RWPE1 (cell line): ENCODE results near the gene CACNA1A.

ENCODE experiments used
- CTCF ChIA-PET: fragments of 350-600 bp; sonication (Branson Sonifier 250); formaldehyde crosslinking; extraction: SDS; loops from one replicate; lab custom pipeline; 2021; lab: Yijun Ruan, JAX
- POLR2A ChIA-PET: fragments of 400-600 bp; formaldehyde crosslinking; extraction: SDS; loops from one replicate; lab custom pipeline; 2020; ENCODE audit warnings: antibody characterized with exemption; ENCODE audit not compliant: low non-redundant PET; lab: Yijun Ruan, JAX
- DNase-seq: peaks from one replicate; pipeline ENCODE4 v3.0.0; 2012; ENCODE audit warnings: low spot score
- H3K27ac ChIP-seq: fragments of 450-650 bp; 2 replicates; pipeline ENCODE4 v1.5.1; 2017
- TF ChIP-seq, protein P1 (sequence below): fragments of 450-650 bp; conservative IDR thresholded peaks from 2 replicates; pipeline ENCODE4 v1.5.1; 2017; ENCODE audit warnings: low read depth, mild to moderate bottlenecking

The CACNA1A gene

DNA sequence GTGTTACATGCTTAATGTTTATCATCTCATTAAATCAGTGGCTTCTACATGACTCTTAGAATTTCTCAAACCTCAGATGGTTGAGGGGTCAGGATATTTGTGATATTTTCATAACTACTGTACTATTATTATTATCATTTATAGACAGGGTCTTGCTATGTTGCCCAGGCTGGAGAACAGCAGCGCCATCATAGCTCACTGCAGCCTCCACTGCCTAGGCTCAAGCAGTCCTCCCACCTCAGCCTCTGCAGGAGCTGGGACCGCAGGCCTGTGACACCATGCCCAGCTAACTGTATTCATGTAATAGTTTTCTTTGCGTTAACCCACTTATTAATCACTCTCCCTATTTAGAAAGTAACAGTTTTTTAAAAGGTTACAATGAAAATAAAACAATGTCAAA, 346.6 kb downstream of the CACNA1A start:
- ChIA-PET CTCF (no interaction called here), POLR2A (no interaction called here)
- DNase-seq, result no peak
- peak overlapping the region; percentile 100 for H3K27ac ChIP-seq
- TF ChIP-seq, protein P1, sequence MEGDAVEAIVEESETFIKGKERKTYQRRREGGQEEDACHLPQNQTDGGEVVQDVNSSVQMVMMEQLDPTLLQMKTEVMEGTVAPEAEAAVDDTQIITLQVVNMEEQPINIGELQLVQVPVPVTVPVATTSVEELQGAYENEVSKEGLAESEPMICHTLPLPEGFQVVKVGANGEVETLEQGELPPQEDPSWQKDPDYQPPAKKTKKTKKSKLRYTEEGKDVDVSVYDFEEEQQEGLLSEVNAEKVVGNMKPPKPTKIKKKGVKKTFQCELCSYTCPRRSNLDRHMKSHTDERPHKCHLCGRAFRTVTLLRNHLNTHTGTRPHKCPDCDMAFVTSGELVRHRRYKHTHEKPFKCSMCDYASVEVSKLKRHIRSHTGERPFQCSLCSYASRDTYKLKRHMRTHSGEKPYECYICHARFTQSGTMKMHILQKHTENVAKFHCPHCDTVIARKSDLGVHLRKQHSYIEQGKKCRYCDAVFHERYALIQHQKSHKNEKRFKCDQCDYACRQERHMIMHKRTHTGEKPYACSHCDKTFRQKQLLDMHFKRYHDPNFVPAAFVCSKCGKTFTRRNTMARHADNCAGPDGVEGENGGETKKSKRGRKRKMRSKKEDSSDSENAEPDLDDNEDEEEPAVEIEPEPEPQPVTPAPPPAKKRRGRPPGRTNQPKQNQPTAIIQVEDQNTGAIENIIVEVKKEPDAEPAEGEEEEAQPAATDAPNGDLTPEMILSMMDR, result no peak
